ENCODE results near the gene STK32C.

- TF ChIP-seq CTCF (IDR thresholded peaks at IDR 0.05 in 8 of 11, conservative IDR thresholded peaks at IDR 0.05 in 3 of 11): no peak
- TF ChIP-seq POLR2AphosphoS5 (IDR thresholded peaks at IDR 0.05): no peak
Observed at GRCh38 chr10:132309879-132310591, 2.3 kb upstream of the STK32C start.

All from spleen (tissue), 7 donors.